ACHN (cell line): ENCODE data around the gene EXOSC6.
"Not testable (repeated sequence)": the region's sequence is repeated elsewhere in the genome, so short reads cannot be mapped to it uniquely, and the experiment has no call there.

Experiments
- DNase-seq: peaks from one replicate; pipeline ENCODE4 v3.0.0-alpha.2; 2015
- in situ Hi-C: cut with HindIII; loops from 2 replicates; pipeline ENCODE4 v1.10.0; 2017; ENCODE audit warnings: low sequenced_read_pairs, low pct_ligation_motif_present, low pct_unique_long_range_greater_than_20kb

The EXOSC6 gene

DNA sequence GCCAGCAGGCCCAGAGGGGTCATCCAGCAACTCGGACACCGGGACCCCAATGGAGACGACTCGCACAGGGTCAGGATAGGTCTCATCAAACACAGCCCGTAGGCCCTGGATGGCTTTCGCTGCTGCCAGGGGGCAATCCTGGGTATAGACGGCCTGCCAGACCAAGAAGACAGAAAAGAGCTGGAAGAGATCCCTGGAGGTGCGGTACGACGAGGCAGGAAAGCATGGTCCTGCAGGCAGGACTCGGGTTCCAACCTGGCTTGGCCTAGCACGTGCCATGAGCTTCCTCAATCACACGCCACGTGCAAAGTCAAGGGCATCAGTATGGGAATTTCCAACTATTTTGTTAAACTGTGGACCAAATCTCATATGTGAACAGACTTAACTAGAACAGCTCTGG, 6.3 kb upstream of the EXOSC6 start:
- no peak for DNase-seq
- in situ Hi-C loops = no loop called here

DNA sequence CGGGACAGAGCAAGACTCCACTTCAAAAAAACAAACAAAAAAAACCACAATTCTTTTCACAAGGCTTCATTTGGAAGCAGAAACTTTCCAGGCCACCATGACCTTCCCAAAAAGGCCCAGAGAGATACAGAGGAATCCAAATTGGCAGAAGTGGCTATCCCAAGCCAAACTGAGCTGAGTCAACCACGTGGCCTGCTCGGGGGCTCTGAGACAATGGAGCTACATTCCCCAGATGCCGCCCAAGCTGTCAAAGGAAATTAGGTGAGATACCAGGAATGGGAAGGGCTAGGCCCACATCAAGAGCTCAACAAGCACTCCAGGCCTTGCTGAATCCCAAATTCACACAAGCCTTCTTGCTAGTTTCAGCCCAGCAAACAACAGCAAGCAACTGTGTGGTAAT, 5.7 kb upstream of the EXOSC6 start:
- DNase-seq = no peak

DNA sequence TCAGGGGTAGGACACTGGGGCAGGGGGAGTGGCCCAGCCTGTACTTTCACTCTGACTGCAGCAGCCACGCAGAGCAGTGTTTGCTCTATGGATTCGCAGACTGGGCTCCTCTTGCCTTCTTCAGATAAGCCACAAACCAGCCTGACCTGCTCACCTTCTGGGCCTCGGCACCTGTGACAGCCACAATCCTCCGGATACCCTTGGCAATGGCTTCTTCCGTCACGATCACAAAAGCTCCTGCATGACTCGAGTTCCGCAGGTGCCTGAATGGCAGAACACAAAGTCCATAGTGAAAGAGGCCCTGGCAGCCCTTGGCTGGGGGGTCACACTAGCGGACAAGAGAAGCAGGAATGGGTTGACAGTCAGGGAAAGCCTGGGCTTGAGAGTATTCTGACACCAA, 3.8 kb upstream of the EXOSC6 start:
- DNase-seq = no peak

More for the DNA sequence above, 5.7 kb upstream of the EXOSC6 start:
- in situ Hi-C loops = no loop called here

DNA sequence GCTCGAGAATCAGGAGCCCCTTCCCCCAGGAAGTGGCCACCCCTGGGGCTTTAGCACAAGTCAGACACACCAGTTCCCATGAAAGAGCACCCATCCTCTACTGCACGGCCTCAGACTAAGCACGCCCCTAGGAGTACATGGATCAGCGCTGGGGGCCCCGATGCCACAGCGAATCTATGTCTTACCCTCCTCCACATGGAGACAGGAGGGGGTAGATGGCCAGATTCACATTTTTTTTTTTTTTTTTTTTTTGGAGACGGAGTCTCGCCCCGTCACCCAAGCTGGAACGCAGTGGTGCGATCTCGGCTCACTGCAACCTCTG, 3.2 kb upstream of the EXOSC6 start:
- no peak for DNase-seq
- in situ Hi-C loops = no loop called here

More for the DNA sequence above, 3.8 kb upstream of the EXOSC6 start:
- in situ Hi-C loops = no loop called here

DNA sequence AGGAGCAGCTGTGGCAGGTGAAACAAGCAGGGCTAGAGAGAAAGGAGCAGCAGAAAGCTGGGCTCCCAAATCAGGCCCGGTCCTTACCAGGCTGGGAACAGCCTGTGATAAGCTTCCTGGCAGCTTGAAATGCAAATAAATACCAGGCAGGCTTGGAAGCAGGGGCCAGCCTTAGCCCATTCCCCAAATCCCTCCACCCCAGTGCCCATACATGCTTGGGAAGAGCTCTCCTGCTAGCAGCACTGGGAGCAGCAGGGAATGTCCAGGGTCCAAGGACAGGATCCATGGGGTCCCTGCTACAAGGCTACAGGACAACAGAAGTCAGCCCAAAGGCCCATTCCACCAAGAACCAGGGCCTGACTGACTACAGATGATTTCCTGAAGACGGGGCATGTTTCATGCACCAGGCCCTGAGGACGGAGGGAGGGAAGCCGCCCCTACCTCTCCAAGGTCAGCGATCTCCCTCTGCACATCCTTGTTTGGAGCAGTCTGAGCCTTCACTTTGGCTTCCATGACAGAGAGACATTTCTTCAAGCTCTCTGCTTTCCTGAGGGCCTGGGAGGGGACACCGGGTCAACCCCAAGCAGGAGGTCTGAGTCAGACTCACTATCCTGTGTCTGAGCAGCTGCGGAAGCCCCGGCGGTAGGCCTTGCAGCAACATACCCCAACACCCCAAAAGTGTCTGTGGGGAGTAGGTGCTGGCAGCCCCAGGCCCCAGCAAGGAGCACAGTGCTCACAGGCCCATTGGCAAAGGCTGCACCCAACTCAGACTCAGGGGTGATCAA, 2.6 kb upstream of the EXOSC6 start:
- peak; percentile 23 for DNase-seq
- in situ Hi-C loops = no loop called here

DNA sequence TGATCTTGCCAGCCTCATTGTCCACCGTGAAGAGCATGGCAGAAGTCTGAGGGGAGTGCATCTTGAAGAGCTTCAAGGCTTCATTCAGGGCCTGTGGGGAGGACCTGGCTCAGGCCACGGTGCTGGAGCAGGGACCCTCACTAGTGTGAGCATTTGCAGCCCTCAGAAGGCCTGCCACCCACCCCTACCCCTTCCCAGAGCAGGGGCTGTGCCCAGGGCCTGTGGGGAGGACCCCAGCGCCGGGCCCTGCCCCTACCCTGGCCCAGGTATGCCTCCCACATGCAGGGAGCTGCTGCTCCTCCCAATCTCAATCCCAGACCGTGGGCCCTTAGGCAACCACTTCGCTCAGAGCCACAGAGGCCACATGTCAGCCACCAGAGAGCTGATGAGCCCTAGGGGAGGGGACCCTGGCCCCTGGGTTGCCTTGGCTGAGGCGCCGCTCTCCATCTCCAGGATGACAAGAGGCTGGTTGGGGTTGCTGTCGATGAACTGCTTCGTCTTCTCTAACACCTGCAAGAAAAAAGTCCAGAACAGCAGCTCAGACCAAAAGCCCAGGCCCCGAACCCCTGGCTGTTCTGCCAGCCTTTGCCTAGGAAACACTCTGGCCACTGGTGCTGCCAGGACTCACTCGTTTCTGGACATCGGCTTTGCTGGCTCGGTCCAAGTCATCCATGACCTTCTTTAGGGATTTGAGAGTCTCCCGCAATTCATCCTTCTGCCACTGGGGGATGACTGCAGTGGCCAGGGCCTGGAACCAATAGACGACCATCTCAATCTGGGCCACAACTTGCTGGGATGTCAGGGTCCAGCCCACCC, 1.8 kb upstream of the EXOSC6 start:
- DNase-seq = peak; percentile 69
- in situ Hi-C loops = no loop called here

DNA sequence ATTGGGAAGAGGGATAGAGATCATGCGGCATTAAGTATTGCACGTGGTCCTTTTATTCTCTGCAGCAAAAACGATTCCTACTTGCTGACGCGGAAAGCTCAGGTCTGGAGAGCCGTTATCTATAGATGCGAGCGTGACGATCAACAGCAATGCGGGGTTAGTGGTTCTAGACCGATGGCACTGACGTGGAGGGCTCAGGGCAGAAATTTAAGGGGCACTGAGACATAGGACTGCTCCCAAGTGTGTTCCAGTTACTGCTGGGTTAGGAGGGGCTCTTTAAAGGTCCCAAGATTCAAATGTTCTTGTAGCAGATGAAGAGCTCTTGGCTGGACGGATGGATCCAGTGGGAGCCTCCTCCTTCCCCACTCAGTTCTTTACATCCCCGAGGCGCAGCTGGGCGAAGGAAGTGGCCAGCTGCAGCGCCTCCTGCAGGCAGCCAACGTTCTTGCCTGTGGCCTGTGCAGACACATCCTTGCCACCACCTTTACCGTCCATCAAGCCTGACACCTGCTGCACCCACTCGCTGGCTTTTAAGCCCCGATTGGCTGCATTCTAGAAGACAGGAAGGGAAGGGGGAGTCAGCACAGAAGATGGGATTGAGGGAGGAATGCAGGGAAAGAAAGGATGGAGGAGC, 732 bp upstream of the EXOSC6 start:
- in situ Hi-C loops = no loop called here
- DNase-seq = peak; percentile 47

DNA sequence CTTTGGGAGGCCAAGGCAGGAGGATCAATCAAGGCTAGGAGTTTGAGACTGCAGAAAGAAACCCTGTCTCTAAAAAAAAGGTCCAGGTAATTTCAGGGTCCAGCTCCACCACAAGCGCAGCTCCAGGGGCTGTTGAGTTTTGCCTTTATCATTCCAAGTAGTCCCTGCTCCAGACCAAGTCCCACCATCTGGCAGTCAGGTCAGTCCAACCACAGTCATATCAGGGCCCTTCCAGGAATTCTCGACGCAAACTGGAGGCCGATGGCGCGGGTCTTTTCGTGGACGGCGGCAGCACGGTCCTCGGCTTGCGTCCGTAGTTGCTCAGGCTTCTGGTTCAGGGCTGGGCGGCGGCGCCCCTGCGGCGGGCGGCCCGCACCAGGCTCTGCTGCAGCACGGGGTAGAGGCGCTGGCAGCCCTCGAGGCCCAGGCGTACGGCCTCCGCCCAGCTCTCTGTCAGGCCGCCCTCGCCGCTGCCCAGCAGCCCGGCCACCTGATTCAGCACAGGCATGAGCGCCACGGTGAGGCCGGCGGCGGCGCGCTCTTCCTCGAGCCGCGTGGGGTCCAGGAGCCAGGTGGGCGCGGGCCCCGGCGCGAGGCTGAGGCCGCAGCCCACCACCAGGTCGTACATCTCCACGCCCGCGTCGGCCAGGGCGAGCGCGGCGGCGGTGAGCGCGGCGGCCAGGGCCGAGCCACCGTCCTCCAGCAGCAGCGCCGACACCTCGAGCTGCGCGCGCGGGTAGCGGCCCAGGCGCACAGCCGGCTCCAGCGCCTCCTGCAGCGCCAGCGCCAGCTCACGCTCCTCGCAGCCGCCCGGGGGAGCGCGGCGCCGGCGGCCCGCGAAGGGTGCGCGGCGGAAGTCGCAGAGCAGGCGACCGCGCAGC, 752 bp downstream of the EXOSC6 start:
- in situ Hi-C loops = no loop called here
- DNase-seq = peak; percentile 58

DNA sequence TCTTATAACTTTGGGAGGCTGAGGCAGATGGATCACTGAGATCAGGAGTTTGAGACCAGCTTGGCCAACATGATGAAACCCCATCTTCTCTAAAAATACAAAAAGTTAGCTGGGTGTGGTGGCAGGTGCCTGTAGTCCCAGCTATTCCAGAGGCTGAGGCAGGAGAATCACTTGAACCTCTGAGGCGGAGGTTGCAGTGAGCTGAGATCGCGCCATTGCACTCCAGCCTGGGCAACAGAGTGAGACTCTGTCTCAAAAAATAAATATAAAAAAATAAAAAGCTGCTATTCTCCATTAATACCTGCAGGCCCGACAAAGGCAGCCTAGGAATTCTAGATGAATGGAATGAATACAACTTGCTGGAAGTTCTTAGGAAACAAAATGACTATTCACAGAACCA, 2.0 kb downstream of the EXOSC6 start:
- DNase-seq, in situ Hi-C loops: not testable (repeated sequence)

DNA sequence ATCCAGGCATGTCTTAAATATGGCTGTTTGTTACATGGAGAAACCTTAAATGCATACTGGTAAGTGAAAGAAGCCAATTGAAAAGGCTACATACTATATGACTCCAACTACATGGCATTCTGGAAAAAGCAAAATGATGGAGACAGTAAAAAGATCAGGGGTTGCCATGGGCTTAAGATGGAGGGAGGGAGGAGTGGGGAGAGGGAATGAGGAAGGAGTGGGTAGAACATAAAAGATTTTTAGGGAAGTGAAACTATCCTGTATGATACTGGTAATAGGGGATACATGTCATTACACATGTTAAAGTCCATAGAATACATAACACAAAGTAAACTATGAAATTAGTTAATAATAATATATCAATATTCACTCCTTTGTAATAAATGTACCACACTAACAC, 13.0 kb downstream of the EXOSC6 start:
- in situ Hi-C loops, DNase-seq: not testable (repeated sequence)

DNA sequence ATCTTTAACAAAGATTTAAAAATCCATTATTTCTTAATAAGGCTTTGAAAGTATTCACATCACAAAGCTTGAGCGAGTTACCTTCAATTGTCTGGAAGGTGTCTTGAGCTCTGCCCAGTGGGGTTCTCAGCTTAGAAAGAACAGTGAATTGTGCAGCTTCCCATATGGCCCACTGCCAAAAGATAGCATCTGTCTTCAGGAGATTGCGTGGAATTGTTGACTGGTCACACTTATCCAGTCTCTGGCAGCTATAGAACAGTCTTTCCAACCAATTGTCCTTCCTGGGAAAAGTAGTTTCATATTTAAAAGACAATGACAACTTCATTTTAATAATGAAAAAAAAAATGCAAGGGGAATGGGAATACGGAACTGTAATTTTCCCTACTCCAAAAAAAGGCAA, 19.9 kb downstream of the EXOSC6 start:
- in situ Hi-C loops, DNase-seq: not testable (repeated sequence)

DNA sequence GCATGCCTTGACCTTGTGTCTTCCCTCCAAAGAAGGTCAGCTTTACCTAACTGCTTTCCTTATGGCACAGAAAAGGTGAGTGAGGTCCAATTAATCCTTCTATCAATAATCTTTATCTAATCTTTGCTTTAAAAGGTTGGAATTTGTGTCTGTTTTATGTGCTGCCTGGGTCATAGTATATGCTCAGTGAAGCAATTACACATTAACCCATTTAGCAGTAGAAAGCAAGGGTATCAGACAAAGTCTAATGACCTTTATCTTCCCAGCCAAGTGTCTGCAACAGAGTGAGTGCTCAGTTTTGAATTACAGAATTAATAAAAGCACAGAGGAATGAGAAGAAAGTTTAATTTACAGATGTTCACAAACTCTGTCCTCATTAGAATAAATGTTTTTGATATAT, 25.7 kb downstream of the EXOSC6 start:
- DNase-seq, in situ Hi-C loops: not testable (repeated sequence)

DNA sequence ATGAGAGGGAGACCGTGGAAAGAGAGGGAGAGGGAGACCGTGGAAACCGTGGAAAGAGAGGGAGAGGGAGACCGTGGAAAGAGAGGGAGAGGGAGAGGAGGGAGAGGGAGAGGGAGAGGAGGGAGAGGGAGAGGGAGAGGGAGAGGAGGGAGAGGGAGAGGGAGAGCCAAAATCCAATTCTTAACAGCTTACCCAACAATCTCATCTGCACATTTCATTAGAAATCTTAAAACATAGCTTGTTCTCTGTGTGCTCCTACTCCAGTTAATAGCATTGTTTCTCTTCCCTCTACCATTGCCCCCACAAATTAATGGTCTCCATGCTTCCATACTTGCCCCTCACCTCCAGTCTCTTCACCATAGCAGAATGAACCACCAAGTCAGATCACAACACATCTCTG, 26.3 kb downstream of the EXOSC6 start:
- in situ Hi-C loops, DNase-seq: not testable (repeated sequence)

DNA sequence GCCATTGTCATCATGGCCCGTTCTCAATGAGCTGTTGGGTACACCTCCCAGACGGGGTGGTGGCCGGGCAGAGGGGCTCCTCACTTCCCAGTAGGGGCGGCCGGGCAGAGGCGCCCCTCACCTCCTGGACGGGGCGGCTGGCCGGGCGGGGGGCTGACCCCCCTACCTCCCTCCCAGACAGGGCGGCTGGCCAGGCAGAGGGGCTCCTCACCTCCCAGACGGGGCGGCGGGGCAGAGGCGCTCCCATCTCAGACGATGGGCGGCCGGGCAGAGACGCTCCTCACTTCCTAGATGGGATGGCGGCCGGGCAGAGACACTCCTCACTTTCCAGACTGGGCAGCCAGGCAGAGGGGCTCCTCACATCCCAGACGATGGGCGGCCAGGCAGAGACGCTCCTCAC, 27.1 kb downstream of the EXOSC6 start:
- in situ Hi-C loops, DNase-seq: not testable (repeated sequence)

DNA sequence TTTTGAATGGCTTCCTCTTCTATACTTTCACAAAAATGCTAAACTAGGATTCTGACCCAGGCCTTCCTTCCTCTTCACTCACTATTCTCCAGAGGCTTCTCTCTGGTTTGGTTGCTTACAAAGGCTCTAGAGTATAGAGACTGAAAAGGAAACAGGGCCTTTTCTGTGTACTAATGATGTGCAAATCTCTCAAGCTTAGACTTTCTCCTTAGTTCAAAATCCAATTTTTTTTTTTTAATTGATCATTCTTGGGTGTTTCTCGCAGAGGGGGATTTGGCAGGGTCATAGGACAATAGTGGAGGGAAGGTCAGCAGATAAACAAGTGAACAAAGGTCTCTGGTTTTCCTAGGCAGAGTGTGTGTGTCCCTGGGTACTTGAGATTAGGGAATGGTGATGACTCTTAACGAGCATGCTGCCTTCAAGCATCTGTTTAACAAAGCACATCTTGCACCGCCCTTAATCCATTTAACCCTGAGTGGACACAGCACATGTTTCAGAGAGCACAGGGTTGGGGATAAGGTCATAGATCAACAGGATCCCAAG, 27.7 kb downstream of the EXOSC6 start:
- in situ Hi-C loops, DNase-seq: not testable (repeated sequence)

DNA sequence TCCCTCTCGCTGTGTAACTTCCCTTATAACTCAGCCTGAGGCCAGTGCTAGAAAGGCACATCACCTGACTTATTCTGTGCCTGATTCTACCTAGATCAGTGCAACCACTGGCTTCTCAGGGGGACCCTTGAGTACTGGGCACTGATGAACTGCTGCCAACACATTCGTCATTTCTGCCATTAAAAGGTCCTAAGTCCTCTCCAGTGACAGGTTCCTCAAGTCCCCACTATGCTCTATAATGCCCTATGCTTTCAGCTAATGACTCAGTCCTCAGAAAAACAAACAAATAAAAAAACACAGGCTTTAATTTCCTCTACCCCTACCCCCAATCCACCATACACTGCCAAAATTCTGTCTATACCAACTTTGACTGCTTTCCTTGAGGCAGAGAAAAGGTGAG, 28.5 kb downstream of the EXOSC6 start:
- DNase-seq, in situ Hi-C loops: not testable (repeated sequence)

DNA sequence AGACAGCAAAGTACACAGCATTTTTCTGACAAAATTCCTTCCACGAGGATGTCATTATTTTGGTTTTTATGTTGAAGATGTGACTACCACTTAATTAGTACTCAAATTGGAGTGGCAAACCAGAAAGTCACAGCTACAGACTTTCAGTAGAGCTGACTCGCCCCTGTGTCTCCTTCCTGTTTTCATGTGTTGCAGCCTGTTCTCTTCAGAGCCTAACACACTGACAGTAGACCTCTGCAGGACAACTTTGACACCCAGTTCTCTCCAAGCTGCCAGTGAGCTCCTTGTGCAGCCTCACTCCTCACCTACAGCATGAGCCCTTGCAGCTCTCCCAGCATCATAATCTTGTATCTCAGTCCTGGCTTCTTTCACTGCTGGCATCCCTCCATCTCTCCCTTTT, 29.2 kb downstream of the EXOSC6 start:
- DNase-seq, in situ Hi-C loops: not testable (repeated sequence)

DNA sequence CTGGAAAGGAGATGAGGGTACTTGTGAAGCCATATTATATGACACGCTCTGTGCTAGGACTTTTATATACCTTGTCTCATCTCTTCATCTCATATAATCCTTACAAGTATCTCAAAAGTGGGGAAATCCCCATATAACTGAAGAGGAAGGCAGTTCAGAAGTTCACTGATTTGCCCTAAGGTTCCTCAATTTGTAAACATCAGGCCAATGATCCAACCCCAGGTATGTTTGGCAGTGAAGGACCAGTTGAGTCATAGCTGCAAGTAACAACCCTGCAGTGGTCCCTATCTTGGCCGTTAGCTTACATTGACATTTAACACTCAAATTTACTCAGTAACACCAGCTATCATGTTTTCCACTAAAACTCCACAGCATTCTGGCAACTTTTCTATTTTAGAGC, 33.2 kb downstream of the EXOSC6 start:
- in situ Hi-C loops, DNase-seq: not testable (repeated sequence)
